Measurements from ENCODE around the gene RIOK3.
A peak's percentile ranks its signal among the peaks of the same experiment; 100 is the strongest.
"Not testable (repeated sequence)": the region's sequence is repeated elsewhere in the genome, so short reads cannot be mapped to it uniquely, and the experiment has no call there.

The RIOK3 gene

GRCh38 chr18:23452728-23453679, at the start of gene RIOK3:
RIOK3 (plus strand) TSS chr18:23453287; CDS start chr18:23453440, 153 bp downstream.
- peak; percentile 88 for DNase-seq (ENCODE audit: low spot score)

- DNase-seq (ENCODE audit: low spot score): no peak
Measured at GRCh38 chr18:23403310-23403709, 49.8 kb upstream of the RIOK3 start.

GRCh38 chr18:23405636-23406035, 47.5 kb upstream of the RIOK3 start:
- no peak for DNase-seq (ENCODE audit: low spot score)

- DNase-seq (ENCODE audit: low spot score): no peak
Measured at GRCh38 chr18:23406271-23406787, 46.8 kb upstream of the RIOK3 start.

GRCh38 chr18:23412351-23412964, 40.6 kb upstream of the RIOK3 start:
- no peak for DNase-seq (ENCODE audit: low spot score)

GRCh38 chr18:23415515-23415914, 37.6 kb upstream of the RIOK3 start:
- no peak for DNase-seq (ENCODE audit: low spot score)

GRCh38 chr18:23416298-23416697, 36.8 kb upstream of the RIOK3 start:
- DNase-seq (ENCODE audit: low spot score): no peak

GRCh38 chr18:23421277-23421676, 31.8 kb upstream of the RIOK3 start:
- DNase-seq (ENCODE audit: low spot score): no peak

- DNase-seq (ENCODE audit: low spot score): peak; percentile 29
Measured at GRCh38 chr18:23422751-23423418, 30.2 kb upstream of the RIOK3 start.

- no peak for DNase-seq (ENCODE audit: low spot score)
Measured at GRCh38 chr18:23424616-23425015, 28.5 kb upstream of the RIOK3 start.

- no peak for DNase-seq (ENCODE audit: low spot score)
Measured at GRCh38 chr18:23428821-23429220, 24.3 kb upstream of the RIOK3 start.

- not testable (repeated sequence) for DNase-seq (ENCODE audit: low spot score)
Measured at GRCh38 chr18:23429538-23429937, 23.5 kb upstream of the RIOK3 start.

GRCh38 chr18:23433360-23433759, 19.7 kb upstream of the RIOK3 start:
- DNase-seq (ENCODE audit: low spot score): no peak

- peak; percentile 74 for DNase-seq (ENCODE audit: low spot score)
Measured at GRCh38 chr18:23437357-23438045, 15.6 kb upstream of the RIOK3 start.

GRCh38 chr18:23438046-23438377, 15.1 kb upstream of the RIOK3 start:
- no peak for DNase-seq (ENCODE audit: low spot score)

- no peak for DNase-seq (ENCODE audit: low spot score)
Measured at GRCh38 chr18:23438608-23439366, 14.3 kb upstream of the RIOK3 start.

- DNase-seq (ENCODE audit: low spot score): no peak
Measured at GRCh38 chr18:23440131-23440530, 13.0 kb upstream of the RIOK3 start.

GRCh38 chr18:23442958-23443357, 10.1 kb upstream of the RIOK3 start:
- DNase-seq (ENCODE audit: low spot score): no peak

GRCh38 chr18:23448291-23448690, 4.8 kb upstream of the RIOK3 start:
- no peak for DNase-seq (ENCODE audit: low spot score)

- no peak for DNase-seq (ENCODE audit: low spot score)
Measured at GRCh38 chr18:23450022-23450421, 3.1 kb upstream of the RIOK3 start.

- no peak for DNase-seq (ENCODE audit: low spot score)
Measured at GRCh38 chr18:23451011-23451410, 2.1 kb upstream of the RIOK3 start.

Data from CD4-positive, alpha-beta T cell treated with Interleukin-2 at 100 ng/mL for 4 hours (primary cell).